OCI-LY7 (cell line): Measurements from ENCODE around the gene IL1RAPL2.
"Not testable (repeated sequence)": the region's sequence is repeated elsewhere in the genome, so short reads cannot be mapped to it uniquely, and the experiment has no call there.

ENCODE experiments used
- CTCF ChIP-seq: fragments of 200-600 bp; sonication (generic); conservative IDR thresholded peaks from 2 replicates; pipeline ENCODE4 v1.5.1; 2014; ENCODE audit warnings: mild to moderate bottlenecking, antibody characterized with exemption, low read length, moderate library complexity, mixed read lengths
- EZH2phosphoT487 ChIP-seq: fragments of 200-600 bp; sonication (generic); IDR thresholded peaks from 2 replicates; pipeline ENCODE4 v1.6.1; 2018; ENCODE audit warnings: low read depth, borderline replicate concordance, mild to moderate bottlenecking, mixed run types, antibody characterized with exemption, low read length, moderate library complexity, mixed read lengths

DNA sequence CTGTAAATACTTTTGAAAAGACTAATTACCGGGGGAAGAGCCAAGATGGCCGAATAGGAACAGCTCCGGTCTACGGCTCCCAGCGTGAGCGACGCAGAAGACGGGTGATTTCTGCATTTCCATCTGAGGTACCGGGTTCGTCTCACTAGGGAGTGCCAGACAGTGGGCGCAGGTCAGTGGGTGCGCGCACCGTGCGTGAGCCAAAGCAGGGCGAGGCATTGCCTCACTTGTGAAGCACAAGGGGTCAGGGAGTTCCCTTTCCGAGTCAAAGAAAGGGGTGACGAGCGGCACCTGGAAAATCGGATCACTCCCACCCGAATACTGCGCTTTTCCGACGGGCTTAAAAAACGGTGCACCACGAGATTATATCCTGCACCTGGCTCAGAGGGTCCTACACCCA lies 1230.9 kb downstream of the IL1RAPL2 start:
- not testable (repeated sequence) for TF ChIP-seq CTCF, EZH2phosphoT487
